ENCODE results near the gene DGKI. TPM values are rescaled to one million over a fixed set of nuclear protein-coding genes. Genes with fewer than 3 reads are reported as not detected.

DGKI gene
- total and polyA plus RNA-seq, 4 donors, result 0.03 to 1.5 (median 0.33) TPM

DNA sequence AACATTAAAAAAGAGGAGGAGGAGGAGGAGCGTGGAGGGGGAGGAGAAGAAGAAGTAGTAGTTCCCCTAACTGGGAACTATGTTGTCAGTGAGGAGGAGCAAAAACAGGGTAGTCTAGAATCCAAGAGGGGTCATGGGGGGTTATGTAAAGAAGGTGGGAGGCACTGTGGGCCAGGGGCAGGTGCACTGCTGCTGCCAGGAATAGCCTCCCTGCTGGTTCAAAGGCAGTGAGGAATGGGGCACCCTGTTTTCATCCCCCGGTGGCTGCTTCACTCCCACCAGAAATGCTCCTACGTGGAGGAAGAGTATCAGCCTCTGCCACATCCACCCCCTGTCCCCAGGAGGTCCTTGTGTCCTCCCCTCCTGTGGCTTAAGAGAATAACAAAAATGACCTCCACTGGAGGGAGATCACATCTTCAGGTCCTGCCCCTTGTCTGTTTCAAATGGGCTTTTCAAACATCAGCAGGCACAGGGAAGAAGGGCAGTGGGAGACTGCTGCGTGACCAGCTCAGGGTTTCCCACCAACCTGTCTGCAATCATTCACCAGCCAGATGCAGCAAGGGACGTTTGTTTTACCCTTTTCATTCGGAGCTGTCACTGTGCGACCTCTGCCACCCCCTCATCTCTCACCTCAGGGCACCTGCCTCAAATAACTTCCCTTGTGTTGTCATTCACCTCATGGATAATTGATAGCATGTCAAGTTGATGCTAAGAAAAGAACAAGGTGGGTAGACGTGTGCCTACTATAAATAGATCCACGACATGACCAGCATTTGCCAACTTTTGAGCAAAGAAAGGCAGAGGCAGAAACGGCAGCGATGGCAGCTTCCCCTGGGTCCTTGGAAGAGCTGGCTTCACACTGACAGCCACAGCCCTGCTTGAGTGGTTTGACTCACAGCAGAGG, 92.6 kb downstream of the DGKI start:
- H3K36me3 ChIP-seq (ENCODE audit: control insufficient read depth in 4 of 4, insufficient read depth in 4 of 4, low read length in 4 of 4), result no peaks in the 10 kb centered on the region
- no peak for ATAC-seq (ENCODE audit: insufficient read depth, low FRiP score)
- no peak overlapping the region for H3K27ac ChIP-seq (ENCODE audit: low read depth in 1 of 2, low read length in 1 of 2)
- 19 to 21% methylated on average over 11 of the region's 11 CpGs for WGBS, 2 donors
- no peaks in the 10 kb centered on the region for H3K9me3 ChIP-seq (ENCODE audit: control insufficient read depth in 4 of 4, insufficient read depth in 3 of 4, low read length in 3 of 4)
- peak in 2 of 3 donors; percentile 1 to 24 for DNase-seq
- H3K27me3 ChIP-seq (ENCODE audit: control insufficient read depth in 3 of 3, insufficient read depth in 3 of 3, low read length in 2 of 3), result no peaks in the 10 kb centered on the region
- H3K9ac ChIP-seq (ENCODE audit: insufficient read depth in 1 of 2, low read length in 2 of 2), result no peak overlapping the region
- TF ChIP-seq, protein P1, sequence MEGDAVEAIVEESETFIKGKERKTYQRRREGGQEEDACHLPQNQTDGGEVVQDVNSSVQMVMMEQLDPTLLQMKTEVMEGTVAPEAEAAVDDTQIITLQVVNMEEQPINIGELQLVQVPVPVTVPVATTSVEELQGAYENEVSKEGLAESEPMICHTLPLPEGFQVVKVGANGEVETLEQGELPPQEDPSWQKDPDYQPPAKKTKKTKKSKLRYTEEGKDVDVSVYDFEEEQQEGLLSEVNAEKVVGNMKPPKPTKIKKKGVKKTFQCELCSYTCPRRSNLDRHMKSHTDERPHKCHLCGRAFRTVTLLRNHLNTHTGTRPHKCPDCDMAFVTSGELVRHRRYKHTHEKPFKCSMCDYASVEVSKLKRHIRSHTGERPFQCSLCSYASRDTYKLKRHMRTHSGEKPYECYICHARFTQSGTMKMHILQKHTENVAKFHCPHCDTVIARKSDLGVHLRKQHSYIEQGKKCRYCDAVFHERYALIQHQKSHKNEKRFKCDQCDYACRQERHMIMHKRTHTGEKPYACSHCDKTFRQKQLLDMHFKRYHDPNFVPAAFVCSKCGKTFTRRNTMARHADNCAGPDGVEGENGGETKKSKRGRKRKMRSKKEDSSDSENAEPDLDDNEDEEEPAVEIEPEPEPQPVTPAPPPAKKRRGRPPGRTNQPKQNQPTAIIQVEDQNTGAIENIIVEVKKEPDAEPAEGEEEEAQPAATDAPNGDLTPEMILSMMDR (IDR thresholded peaks at IDR 0.05; ENCODE audit: control extremely low read depth, extremely low read depth), result no peak
- no peaks in the 10 kb centered on the region for H3K4me1 ChIP-seq (ENCODE audit: control insufficient read depth in 5 of 5, insufficient read depth in 5 of 5, low read length in 5 of 5)
- H3K4me3 ChIP-seq, result no peak overlapping the region

- H3K4me3 ChIP-seq, result no peak overlapping the region
- no peak overlapping the region for H3K27ac ChIP-seq (ENCODE audit: low read depth in 1 of 2, low read length in 1 of 2)
- H3K9me3 ChIP-seq (ENCODE audit: control insufficient read depth in 4 of 4, insufficient read depth in 3 of 4, low read length in 3 of 4), result no peaks in the 10 kb centered on the region
- WGBS, 2 donors, result 54 to 56% methylated on average over 3 of the region's 3 CpGs
- DNase-seq (no peak), ATAC-seq (ENCODE audit: insufficient read depth, low FRiP score) (no peak)
- no peaks in the 10 kb centered on the region for H3K27me3 ChIP-seq (ENCODE audit: control insufficient read depth in 3 of 3, insufficient read depth in 3 of 3, low read length in 2 of 3)
- no peak overlapping the region for H3K9ac ChIP-seq (ENCODE audit: insufficient read depth in 1 of 2, low read length in 2 of 2)
- H3K36me3 ChIP-seq (ENCODE audit: control insufficient read depth in 4 of 4, insufficient read depth in 4 of 4, low read length in 4 of 4), result no peaks in the 10 kb centered on the region
- TF ChIP-seq, protein P1 (IDR thresholded peaks at IDR 0.05; ENCODE audit: control extremely low read depth, extremely low read depth), result no peak
- H3K4me1 ChIP-seq (ENCODE audit: control insufficient read depth in 5 of 5, insufficient read depth in 5 of 5, low read length in 5 of 5), result no peaks in the 10 kb centered on the region
Observed at GRCh38 chr7:137753575-137753947, 93.2 kb downstream of the DGKI start.

GRCh38 chr7:137753067-137753466, 93.7 kb downstream of the DGKI start:
- H3K4me3 ChIP-seq, result no peak overlapping the region
- H3K27ac ChIP-seq (ENCODE audit: low read depth in 1 of 2, low read length in 1 of 2), result no peak overlapping the region
- TF ChIP-seq, protein P1 (IDR thresholded peaks at IDR 0.05; ENCODE audit: control extremely low read depth, extremely low read depth), result no peak
- H3K9ac ChIP-seq (ENCODE audit: insufficient read depth in 1 of 2, low read length in 2 of 2), result no peak overlapping the region
- H3K4me1 ChIP-seq (ENCODE audit: control insufficient read depth in 5 of 5, insufficient read depth in 5 of 5, low read length in 5 of 5), result no peaks in the 10 kb centered on the region
- DNase-seq (no peak), ATAC-seq (ENCODE audit: insufficient read depth, low FRiP score) (no peak)
- no peaks in the 10 kb centered on the region for H3K9me3 ChIP-seq (ENCODE audit: control insufficient read depth in 4 of 4, insufficient read depth in 3 of 4, low read length in 3 of 4)
- 76 to 82% methylated on average over 4 of the region's 4 CpGs for WGBS, 2 donors
- H3K27me3 ChIP-seq (ENCODE audit: control insufficient read depth in 3 of 3, insufficient read depth in 3 of 3, low read length in 2 of 3), result no peaks in the 10 kb centered on the region
- no peaks in the 10 kb centered on the region for H3K36me3 ChIP-seq (ENCODE audit: control insufficient read depth in 4 of 4, insufficient read depth in 4 of 4, low read length in 4 of 4)

Measured in lung (tissue), 12 donors.